ENCODE measurements around the gene NECTIN1. TPM values are rescaled to one million over a fixed set of nuclear protein-coding genes. Genes with fewer than 3 reads are reported as not detected.

The NECTIN1 gene
- total and polyA plus RNA-seq, 2 of the 13 experiments (the other 11 are each of a cell fraction or from before 2014, with no cell fraction given) = 3.9 to 7.3 TPM

DNA sequence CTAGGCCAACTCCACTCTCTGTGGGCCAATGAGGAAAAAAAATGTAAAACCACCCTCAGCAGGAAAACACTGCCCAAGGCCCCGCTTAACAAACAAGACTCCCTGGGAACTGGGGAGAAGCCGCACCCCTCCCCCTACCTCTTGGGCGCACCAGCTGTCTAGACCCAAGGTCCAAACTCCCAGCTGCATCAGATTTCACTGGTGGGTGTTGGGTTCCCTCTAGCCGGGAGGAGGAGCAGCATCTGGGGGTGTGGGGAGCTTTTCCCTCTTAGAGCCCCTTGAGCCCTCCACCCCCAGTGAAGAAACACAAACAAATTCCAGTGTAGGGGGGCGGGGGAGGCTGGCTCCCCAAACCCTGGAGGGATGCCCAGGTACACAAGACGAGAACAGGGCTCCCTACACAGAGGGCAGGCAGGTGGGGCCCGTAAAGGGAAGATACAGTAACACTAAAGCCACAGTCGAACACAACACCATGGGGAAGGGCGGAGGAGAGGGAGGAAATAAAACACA is 64.9 kb downstream of the NECTIN1 start (continued):
- TF ChIP-seq CENPT (CRISPR knock-in tag; IDR thresholded peaks at IDR 0.05; ENCODE audit: low read depth) = no peak
- TF ChIP-seq, protein P1, sequence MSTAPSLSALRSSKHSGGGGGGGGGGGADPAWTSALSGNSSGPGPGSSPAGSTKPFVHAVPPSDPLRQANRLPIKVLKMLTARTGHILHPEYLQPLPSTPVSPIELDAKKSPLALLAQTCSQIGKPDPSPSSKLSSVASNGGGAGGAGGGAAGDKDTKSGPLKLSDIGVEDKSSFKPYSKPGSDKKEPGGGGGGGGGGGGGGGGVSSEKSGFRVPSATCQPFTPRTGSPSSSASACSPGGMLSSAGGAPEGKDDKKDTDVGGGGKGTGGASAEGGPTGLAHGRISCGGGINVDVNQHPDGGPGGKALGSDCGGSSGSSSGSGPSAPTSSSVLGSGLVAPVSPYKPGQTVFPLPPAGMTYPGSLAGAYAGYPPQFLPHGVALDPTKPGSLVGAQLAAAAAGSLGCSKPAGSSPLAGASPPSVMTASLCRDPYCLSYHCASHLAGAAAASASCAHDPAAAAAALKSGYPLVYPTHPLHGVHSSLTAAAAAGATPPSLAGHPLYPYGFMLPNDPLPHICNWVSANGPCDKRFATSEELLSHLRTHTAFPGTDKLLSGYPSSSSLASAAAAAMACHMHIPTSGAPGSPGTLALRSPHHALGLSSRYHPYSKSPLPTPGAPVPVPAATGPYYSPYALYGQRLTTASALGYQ (CRISPR knock-in tag; IDR thresholded peaks at IDR 0.05) = no peak
- TF ChIP-seq HNF1A (IDR thresholded peaks at IDR 0.05; ENCODE audit: low read depth) = no peak
- peak; percentile 27; the same call in 1 of the 2 replicates for TF ChIP-seq HNF1A (CRISPR knock-in tag; IDR thresholded peaks at IDR 0.05; ENCODE audit: borderline replicate concordance)
- peak; percentile 45; the same call in 1 of the 2 replicates for TF ChIP-seq IKZF5 (CRISPR knock-in tag; IDR thresholded peaks at IDR 0.05)
- TF ChIP-seq PRPF4 (IDR thresholded peaks at IDR 0.05; ENCODE audit: low read depth, low read length, poor library complexity, severe bottlenecking) = peak; percentile 63
- no peak for TF ChIP-seq ZNF558 (CRISPR knock-in tag; IDR thresholded peaks at IDR 0.05; ENCODE audit: borderline replicate concordance)
- peak; percentile 59; the same call in 1 of the 2 replicates for TF ChIP-seq DPF2 (CRISPR knock-in tag; IDR thresholded peaks at IDR 0.05; ENCODE audit: borderline replicate concordance, low read depth)
- no peak for TF ChIP-seq STAT6 (CRISPR knock-in tag; IDR thresholded peaks at IDR 0.05; ENCODE audit: borderline replicate concordance)
- TF ChIP-seq ZBTB10 (CRISPR knock-in tag; IDR thresholded peaks at IDR 0.05; ENCODE audit: borderline replicate concordance) = 0 out of 2 replicates have a peak, but pooled peaks have one; percentile 86
- TF ChIP-seq ZNF484 (CRISPR knock-in tag; IDR thresholded peaks at IDR 0.05; ENCODE audit: borderline replicate concordance, low read depth) = no peak
- TF ChIP-seq HMG20A (CRISPR knock-in tag; IDR thresholded peaks at IDR 0.05; ENCODE audit: borderline replicate concordance) = peak; percentile 45; the same call in 1 of the 2 replicates
- TF ChIP-seq HNF4G (IDR thresholded peaks at IDR 0.05; ENCODE audit: borderline replicate concordance, low read depth, low read length) = peak; percentile 96
- TF ChIP-seq HNF4G (CRISPR knock-in tag; IDR thresholded peaks at IDR 0.05; ENCODE audit: borderline replicate concordance, low read depth) = peak; percentile 79
- TF ChIP-seq ZSCAN31 (CRISPR knock-in tag; IDR thresholded peaks at IDR 0.05; ENCODE audit: low read depth) = 0 out of 2 replicates have a peak, but pooled peaks have one; percentile 38

All from HepG2 (cell line).